Activated T-helper 2 cell treated with anti-CD3 and anti-CD28 coated beads, Interferon-gamma antibody, Interleukin-2, Interleukin-4, amounts not matched to agents 10 μg/mL and 5 μg/mL and 100 μg/mL, durations not matched to agents 14 hours and 24 hours and 36 hours (primary cell): ENCODE data around the gene GPBP1. TPM values are rescaled to one million over a fixed set of nuclear protein-coding genes. Genes with fewer than 3 reads are reported as not detected.
"Not testable (repeated sequence)": the region's sequence is repeated elsewhere in the genome, so short reads cannot be mapped to it uniquely, and the experiment has no call there.

Source experiments
- DNase-seq: peaks from one replicate; pipeline ENCODE4 v3.0.0; 2021; ENCODE audit warnings: low spot score
- H3K27ac Mint-ChIP-seq: one replicate; pipeline ENCODE4 v1.8.0; 2021; ENCODE audit warnings: mixed read lengths
- H3K27me3 Mint-ChIP-seq: one replicate; pipeline ENCODE4 v1.8.0; 2021; ENCODE audit warnings: low read depth, mixed read lengths
- H3K36me3 Mint-ChIP-seq: one replicate; pipeline ENCODE4 v1.8.0; 2021; ENCODE audit warnings: low read depth, mixed read lengths
- H3K4me1 Mint-ChIP-seq: one replicate; pipeline ENCODE4 v1.8.0; 2021; ENCODE audit warnings: low read depth, mixed read lengths
- H3K4me3 Mint-ChIP-seq: one replicate; pipeline ENCODE4 v1.8.0; 2021; ENCODE audit warnings: low read depth, mild to moderate bottlenecking, moderate library complexity, mixed read lengths
- H3K9me3 Mint-ChIP-seq: one replicate; pipeline ENCODE4 v1.8.0; 2021; ENCODE audit warnings: mixed read lengths
- intact Hi-C: fragments of 100-400 bp; cut with micrococcal nuclease; formaldehyde crosslinking; loops from one replicate; pipeline ENCODE4 v1.15.1; 2023
- total RNA-seq: library from RNA; stranded (reverse); gene quantifications from 2 replicates; pipeline ENCODE4 v1.2.3, GENCODE V29; 2022

The GPBP1 gene
- total RNA-seq, 1 donor from 2014 or later = 92.0 TPM

GRCh38 chr5:57181154-57181553 lies 7.3 kb downstream of the GPBP1 start:
- H3K4me1 Mint-ChIP-seq = peaks cover 54% of the 10 kb centered on the region
- peak overlapping the region; percentile 67 for H3K4me3 Mint-ChIP-seq
- no peak for DNase-seq
- H3K36me3 Mint-ChIP-seq = peaks cover 75% of the 10 kb centered on the region
- peaks cover 5% of the 10 kb centered on the region for H3K9me3 Mint-ChIP-seq
- H3K27ac Mint-ChIP-seq = peak overlapping the region; percentile 39
- intact Hi-C loops = no loop called here
- no peaks in the 10 kb centered on the region for H3K27me3 Mint-ChIP-seq

GRCh38 chr5:57184322-57184721 lies 10.5 kb downstream of the GPBP1 start:
- Mint-ChIP-seq H3K4me3 (no peak overlapping the region), H3K9me3 (peaks cover 5% of the 10 kb centered on the region), H3K27me3 (no peaks in the 10 kb centered on the region), H3K27ac (no peak overlapping the region), H3K4me1 (peaks cover 55% of the 10 kb centered on the region), H3K36me3 (peaks cover 63% of the 10 kb centered on the region)
- intact Hi-C loops = no loop called here
- no peak for DNase-seq

GRCh38 chr5:57185313-57185712 lies 11.5 kb downstream of the GPBP1 start:
- Mint-ChIP-seq H3K36me3 (peaks cover 61% of the 10 kb centered on the region), H3K27me3 (no peaks in the 10 kb centered on the region), H3K4me3 (no peak overlapping the region), H3K9me3 (peaks cover 5% of the 10 kb centered on the region), H3K27ac (no peak overlapping the region), H3K4me1 (peaks cover 56% of the 10 kb centered on the region)
- no peak for DNase-seq
- intact Hi-C loops = no loop called here

GRCh38 chr5:57186194-57186593 lies 12.3 kb downstream of the GPBP1 start:
- Mint-ChIP-seq H3K27ac (no peak overlapping the region), H3K9me3 (peaks cover 5% of the 10 kb centered on the region), H3K4me1 (peaks cover 51% of the 10 kb centered on the region), H3K27me3 (no peaks in the 10 kb centered on the region), H3K4me3 (no peak overlapping the region), H3K36me3 (peaks cover 53% of the 10 kb centered on the region)
- no peak for DNase-seq
- intact Hi-C loops = no loop called here

- DNase-seq, H3K4me3 Mint-ChIP-seq, H3K27ac Mint-ChIP-seq, H3K27me3 Mint-ChIP-seq, H3K9me3 Mint-ChIP-seq, intact Hi-C loops: not testable (repeated sequence)
- peaks cover 58% of the 10 kb centered on the region for H3K36me3 Mint-ChIP-seq
- peaks cover 59% of the 10 kb centered on the region for H3K4me1 Mint-ChIP-seq
These were observed 14.1 kb downstream of the GPBP1 start for GRCh38 chr5:57187977-57188376.

GRCh38 chr5:57189515-57189914 lies 15.7 kb downstream of the GPBP1 start:
- no peaks in the 10 kb centered on the region for H3K27me3 Mint-ChIP-seq
- H3K9me3 Mint-ChIP-seq = no peaks in the 10 kb centered on the region
- DNase-seq = no peak
- no peak overlapping the region for H3K27ac Mint-ChIP-seq
- peaks cover 58% of the 10 kb centered on the region for H3K36me3 Mint-ChIP-seq
- H3K4me3 Mint-ChIP-seq = no peak overlapping the region
- intact Hi-C loops = no loop called here
- H3K4me1 Mint-ChIP-seq = peaks cover 65% of the 10 kb centered on the region

- H3K4me1 Mint-ChIP-seq = peaks cover 68% of the 10 kb centered on the region
- intact Hi-C loops = no loop called here
- no peak overlapping the region for H3K4me3 Mint-ChIP-seq
- no peaks in the 10 kb centered on the region for H3K27me3 Mint-ChIP-seq
- no peak overlapping the region for H3K27ac Mint-ChIP-seq
- H3K9me3 Mint-ChIP-seq = no peaks in the 10 kb centered on the region
- DNase-seq = no peak
- H3K36me3 Mint-ChIP-seq = peaks cover 63% of the 10 kb centered on the region
These were observed 16.7 kb downstream of the GPBP1 start for GRCh38 chr5:57190593-57190992.

- no peak overlapping the region for H3K4me3 Mint-ChIP-seq
- no peak overlapping the region for H3K27ac Mint-ChIP-seq
- peaks cover 60% of the 10 kb centered on the region for H3K36me3 Mint-ChIP-seq
- no peaks in the 10 kb centered on the region for H3K9me3 Mint-ChIP-seq
- no peaks in the 10 kb centered on the region for H3K27me3 Mint-ChIP-seq
- H3K4me1 Mint-ChIP-seq = peaks cover 67% of the 10 kb centered on the region
- DNase-seq = no peak
- intact Hi-C loops = no loop called here
These were observed 17.3 kb downstream of the GPBP1 start for GRCh38 chr5:57191163-57191562.

- intact Hi-C loops = loop anchor here (2.0 kb wide), 1 partner anchor 15 kb away; no protein-coding TSS in a partner anchor
- peaks cover 60% of the 10 kb centered on the region for H3K4me1 Mint-ChIP-seq
- H3K9me3 Mint-ChIP-seq = no peaks in the 10 kb centered on the region
- no peak for DNase-seq
- H3K4me3 Mint-ChIP-seq = no peak overlapping the region
- no peaks in the 10 kb centered on the region for H3K27me3 Mint-ChIP-seq
- no peak overlapping the region for H3K27ac Mint-ChIP-seq
- peaks cover 54% of the 10 kb centered on the region for H3K36me3 Mint-ChIP-seq
These were observed 18.1 kb downstream of the GPBP1 start for GRCh38 chr5:57191986-57192385.

GRCh38 chr5:57192832-57193231 lies 19.0 kb downstream of the GPBP1 start:
- not testable (repeated sequence) for H3K27me3 Mint-ChIP-seq, H3K9me3 Mint-ChIP-seq, H3K4me3 Mint-ChIP-seq, DNase-seq, H3K27ac Mint-ChIP-seq
- peaks cover 57% of the 10 kb centered on the region for H3K36me3 Mint-ChIP-seq
- peaks cover 55% of the 10 kb centered on the region for H3K4me1 Mint-ChIP-seq
- intact Hi-C loops = loop anchor here (2.0 kb wide), 1 partner anchor 16 kb away; no protein-coding TSS in a partner anchor

- peak overlapping the region; percentile 39 for H3K4me3 Mint-ChIP-seq
- H3K36me3 Mint-ChIP-seq = peaks cover 53% of the 10 kb centered on the region
- intact Hi-C loops = loop anchor here (2.0 kb wide), 1 partner anchor 17 kb away; no protein-coding TSS in a partner anchor
- DNase-seq = no peak
- H3K27ac Mint-ChIP-seq = peak overlapping the region; percentile 73
- no peaks in the 10 kb centered on the region for H3K27me3 Mint-ChIP-seq
- H3K9me3 Mint-ChIP-seq = no peaks in the 10 kb centered on the region
- H3K4me1 Mint-ChIP-seq = peaks cover 54% of the 10 kb centered on the region
These were observed 20.0 kb downstream of the GPBP1 start for GRCh38 chr5:57193757-57194413.

GRCh38 chr5:57194653-57195052 lies 20.8 kb downstream of the GPBP1 start:
- Mint-ChIP-seq H3K36me3 (peaks cover 52% of the 10 kb centered on the region), H3K27me3 (no peaks in the 10 kb centered on the region), H3K27ac (no peak overlapping the region), H3K4me1 (peaks cover 57% of the 10 kb centered on the region), H3K4me3 (no peak overlapping the region), H3K9me3 (no peaks in the 10 kb centered on the region)
- intact Hi-C loops = no loop called here
- DNase-seq = no peak

GRCh38 chr5:57195060-57195459 lies 21.2 kb downstream of the GPBP1 start:
- Mint-ChIP-seq H3K4me3 (no peak overlapping the region), H3K27ac (no peak overlapping the region), H3K9me3 (no peaks in the 10 kb centered on the region), H3K36me3 (peaks cover 52% of the 10 kb centered on the region), H3K27me3 (no peaks in the 10 kb centered on the region), H3K4me1 (peaks cover 56% of the 10 kb centered on the region)
- no peak for DNase-seq
- intact Hi-C loops = no loop called here
